ENCODE measurements around the gene SLC66A2.

DNA sequence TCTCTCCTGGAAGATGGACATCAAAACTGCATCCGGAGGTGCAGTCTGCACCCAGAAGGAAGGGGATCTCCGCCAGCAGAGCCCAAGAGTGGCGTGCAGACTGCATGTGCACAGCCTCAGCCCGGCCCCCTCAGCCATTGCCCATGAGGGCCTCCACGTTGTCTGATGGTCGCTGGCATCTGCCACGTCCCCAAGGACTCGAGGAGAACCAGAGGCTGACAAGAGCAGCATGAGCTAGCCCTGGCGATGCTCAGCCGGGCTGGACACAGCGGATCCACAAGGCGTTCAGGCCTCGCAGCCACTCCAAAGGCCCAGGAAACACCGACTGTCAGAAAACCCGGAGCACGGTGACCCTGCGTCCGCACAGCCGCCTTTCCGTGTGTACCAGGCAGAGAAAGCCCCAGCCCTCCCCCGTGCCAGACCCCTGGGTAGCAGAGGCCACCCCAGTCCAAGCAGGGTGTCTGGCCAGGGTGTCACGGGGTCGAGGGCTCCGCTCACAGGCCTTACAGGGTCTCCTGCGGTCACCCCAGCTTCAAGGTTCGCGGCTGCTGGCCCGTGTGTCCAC lies 48.3 kb downstream of the SLC66A2 start:
- TF ChIP-seq, protein P1, sequence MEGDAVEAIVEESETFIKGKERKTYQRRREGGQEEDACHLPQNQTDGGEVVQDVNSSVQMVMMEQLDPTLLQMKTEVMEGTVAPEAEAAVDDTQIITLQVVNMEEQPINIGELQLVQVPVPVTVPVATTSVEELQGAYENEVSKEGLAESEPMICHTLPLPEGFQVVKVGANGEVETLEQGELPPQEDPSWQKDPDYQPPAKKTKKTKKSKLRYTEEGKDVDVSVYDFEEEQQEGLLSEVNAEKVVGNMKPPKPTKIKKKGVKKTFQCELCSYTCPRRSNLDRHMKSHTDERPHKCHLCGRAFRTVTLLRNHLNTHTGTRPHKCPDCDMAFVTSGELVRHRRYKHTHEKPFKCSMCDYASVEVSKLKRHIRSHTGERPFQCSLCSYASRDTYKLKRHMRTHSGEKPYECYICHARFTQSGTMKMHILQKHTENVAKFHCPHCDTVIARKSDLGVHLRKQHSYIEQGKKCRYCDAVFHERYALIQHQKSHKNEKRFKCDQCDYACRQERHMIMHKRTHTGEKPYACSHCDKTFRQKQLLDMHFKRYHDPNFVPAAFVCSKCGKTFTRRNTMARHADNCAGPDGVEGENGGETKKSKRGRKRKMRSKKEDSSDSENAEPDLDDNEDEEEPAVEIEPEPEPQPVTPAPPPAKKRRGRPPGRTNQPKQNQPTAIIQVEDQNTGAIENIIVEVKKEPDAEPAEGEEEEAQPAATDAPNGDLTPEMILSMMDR (conservative IDR thresholded peaks at IDR 0.05) = no peak
- TF ChIP-seq ZFX (IDR thresholded peaks at IDR 0.05) = no peak

Measured in C4-2B (cell line).